HEK293 (cell line): Measurements from ENCODE around the gene MYO15B.

Experiments
- CTCF ChIA-PET: fragments of 350-600 bp; formaldehyde crosslinking; extraction: SDS; loops from one replicate; lab custom pipeline; 2021; ENCODE audit warnings: antibody characterized with exemption; lab: Yijun Ruan, JAX
- POLR2A ChIA-PET: fragments of 300-600 bp; formaldehyde crosslinking; extraction: SDS; loops from one replicate; lab custom pipeline; 2020; ENCODE audit warnings: antibody characterized with exemption, inconsistent platforms; lab: Yijun Ruan, JAX
- H3K27ac ChIP-seq: fragments of 200-500 bp; sonication (Bioruptor generic); 2 replicates; pipeline ENCODE4 v1.5.1; 2014; ENCODE audit warnings: low read depth, low read length, control low read depth, inconsistent platforms; ENCODE audit errors: extremely low read depth
- H3K36me3 ChIP-seq, 2 experiments: fragments of 200-500 bp in 1 of 2; sonication (Bioruptor generic) in 1 of 2; 1 replicate in 1 of 2; 2 replicates in 1 of 2; pipeline ENCODE4 v1.5.1; 2014 to 2017; ENCODE audit warnings: inconsistent platforms in 2 of 2, low read length in 2 of 2; ENCODE audit not compliant: control insufficient read depth in 2 of 2, insufficient read depth in 1 of 2
- H3K4me1 ChIP-seq: fragments of 200-500 bp; sonication (Bioruptor generic); 2 replicates; pipeline ENCODE4 v1.5.1; 2014; ENCODE audit warnings: mild to moderate bottlenecking, low read length, inconsistent platforms; ENCODE audit not compliant: control insufficient read depth, insufficient read depth
- H3K4me3 ChIP-seq: 2 replicates; pipeline ENCODE4 v1.5.1; 2011; ENCODE audit warnings: low read depth, mild to moderate bottlenecking, control low read depth, low read length, moderate library complexity
- H3K9me3 ChIP-seq: fragments of 200-500 bp; sonication (Bioruptor generic); 2 replicates; pipeline ENCODE4 v1.5.1; 2014; ENCODE audit warnings: low read depth, low read length, inconsistent platforms; ENCODE audit not compliant: control insufficient read depth, insufficient read depth
- BCL11A ChIP-seq: fragments of 450-650 bp; formaldehyde crosslinking; IDR thresholded peaks from 2 replicates; pipeline ENCODE4 v1.5.1; 2016; ENCODE audit warnings: low read depth, missing biosample characterization, missing genetic modification characterization
- BCL11B ChIP-seq: fragments of 450-650 bp; formaldehyde crosslinking; IDR thresholded peaks from 2 replicates; pipeline ENCODE4 v1.5.1; 2016; ENCODE audit warnings: low read depth, missing biosample characterization, missing genetic modification characterization
- GLI4 ChIP-seq: fragments of 450-650 bp; formaldehyde crosslinking; IDR thresholded peaks from 2 replicates; pipeline ENCODE4 v1.5.1; 2016; ENCODE audit warnings: missing biosample characterization, missing genetic modification characterization
- MEIS1 ChIP-seq: sonication (generic); formaldehyde crosslinking; IDR thresholded peaks from 2 replicates; pipeline ENCODE4 v1.8.1; 2022; ENCODE audit warnings: missing genetic modification reagents, mild to moderate bottlenecking, borderline replicate concordance
- SP2 ChIP-seq: fragments of 450-650 bp; formaldehyde crosslinking; IDR thresholded peaks from 2 replicates; pipeline ENCODE4 v1.5.1; 2016; ENCODE audit warnings: missing biosample characterization, missing genetic modification characterization
- YY1 ChIP-seq: fragments of 450-650 bp; formaldehyde crosslinking; IDR thresholded peaks from 2 replicates; pipeline ENCODE4 v1.5.1; 2018; ENCODE audit warnings: missing biosample characterization, missing genetic modification characterization
- ZBTB17 ChIP-seq: fragments of 450-650 bp; formaldehyde crosslinking; IDR thresholded peaks from 2 replicates; pipeline ENCODE4 v1.5.1; 2016; ENCODE audit warnings: missing biosample characterization, missing genetic modification characterization
- ZNF10 ChIP-seq: fragments of 450-650 bp; formaldehyde crosslinking; IDR thresholded peaks from 2 replicates; pipeline ENCODE4 v1.5.1; 2017; ENCODE audit warnings: missing biosample characterization, missing genetic modification characterization
- ZNF155 ChIP-seq: fragments of 450-650 bp; formaldehyde crosslinking; IDR thresholded peaks from 2 replicates; pipeline ENCODE4 v1.5.1; 2016; ENCODE audit warnings: missing biosample characterization, missing genetic modification characterization
- ZNF2 ChIP-seq: fragments of 450-650 bp; formaldehyde crosslinking; IDR thresholded peaks from 2 replicates; pipeline ENCODE4 v1.5.1; 2016; ENCODE audit warnings: missing biosample characterization, missing genetic modification characterization
- ZNF221 ChIP-seq: fragments of 450-650 bp; formaldehyde crosslinking; IDR thresholded peaks from 2 replicates; pipeline ENCODE4 v1.5.1; 2017; ENCODE audit warnings: missing biosample characterization, missing genetic modification characterization, borderline replicate concordance
- ZNF223 ChIP-seq: fragments of 450-650 bp; formaldehyde crosslinking; IDR thresholded peaks from 2 replicates; pipeline ENCODE4 v1.5.1; 2016; ENCODE audit warnings: missing biosample characterization, missing genetic modification characterization
- ZNF239 ChIP-seq: fragments of 450-650 bp; formaldehyde crosslinking; IDR thresholded peaks from 2 replicates; pipeline ENCODE4 v1.5.1; 2016; ENCODE audit warnings: missing biosample characterization, missing genetic modification characterization
- ZNF529 ChIP-seq: fragments of 450-650 bp; formaldehyde crosslinking; IDR thresholded peaks from 2 replicates; pipeline ENCODE4 v1.5.1; 2017; ENCODE audit warnings: missing genetic modification characterization, missing biosample characterization; ENCODE audit not compliant: insufficient replicate concordance
- ZNF596 ChIP-seq: fragments of 450-650 bp; IDR thresholded peaks from 2 replicates; pipeline ENCODE4 v1.5.0; 2018; ENCODE audit warnings: missing biosample characterization, mild to moderate bottlenecking, missing genetic modification characterization, moderate library complexity
- ZNF707 ChIP-seq: fragments of 450-650 bp; formaldehyde crosslinking; IDR thresholded peaks from 2 replicates; pipeline ENCODE4 v1.5.1; 2016; ENCODE audit warnings: missing biosample characterization, missing genetic modification characterization
- ZNF747 ChIP-seq: fragments of 450-650 bp; formaldehyde crosslinking; IDR thresholded peaks from 2 replicates; pipeline ENCODE4 v1.5.1; 2016; ENCODE audit warnings: missing biosample characterization, missing genetic modification characterization
- TF ChIP-seq, protein P1 (sequence below): fragments of 450-650 bp; formaldehyde crosslinking; IDR thresholded peaks from 2 replicates; pipeline ENCODE4 v1.5.1; 2016; ENCODE audit warnings: missing biosample characterization, missing genetic modification characterization
- TF ChIP-seq, protein P2 (sequence below): fragments of 450-650 bp; formaldehyde crosslinking; IDR thresholded peaks from 2 replicates; pipeline ENCODE4 v1.5.1; 2016; ENCODE audit warnings: missing biosample characterization, missing genetic modification characterization
- TF ChIP-seq, protein P3 (sequence below): fragments of 450-650 bp; formaldehyde crosslinking; IDR thresholded peaks from 2 replicates; pipeline ENCODE4 v1.5.1; 2016; ENCODE audit warnings: missing biosample characterization, missing genetic modification characterization, low read depth
- TF ChIP-seq, protein P4 (sequence below): IDR thresholded peaks from 2 replicates; pipeline ENCODE4 v1.6.1; 2011; ENCODE audit warnings: mild to moderate bottlenecking, low read depth, low read length, borderline replicate concordance
- TF ChIP-seq, protein P5 (sequence below): fragments of 450-650 bp; formaldehyde crosslinking; IDR thresholded peaks from 2 replicates; pipeline ENCODE4 v1.5.0; 2017; ENCODE audit warnings: missing biosample characterization, missing genetic modification characterization, borderline replicate concordance

The MYO15B gene

DNA sequence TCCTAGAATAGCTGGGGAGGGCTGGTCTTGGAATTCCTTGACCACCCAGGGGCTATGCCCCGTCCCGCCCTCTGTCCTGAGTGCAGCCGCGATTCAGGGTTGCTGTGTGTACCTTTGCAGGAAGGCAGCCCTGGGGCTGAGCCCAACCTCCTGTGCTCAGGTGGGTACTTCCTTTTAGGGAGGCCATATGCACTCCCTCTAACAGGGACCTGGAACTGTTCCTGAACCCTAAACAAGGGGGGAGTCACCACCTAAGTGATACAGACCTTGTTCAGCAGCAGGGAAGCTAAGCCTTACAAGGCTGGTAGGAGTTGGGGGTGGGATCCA, 37.5 kb upstream of the MYO15B start:
- POLR2A ChIA-PET, result interaction anchor here (1.2 kb wide), 1 partner anchor 261 kb away, joined by 3 read pairs; the partner anchor contains the start of gene SLC25A19
- TF ChIP-seq ZNF529 (tag by site-specific recombination) (no peak), SP2 (no peak), ZNF596 (no peak), BCL11A (tag by site-specific recombination) (no peak), ZNF239 (tag by site-specific recombination) (no peak), BCL11B (tag by site-specific recombination) (no peak), GLI4 (tag by site-specific recombination) (no peak), ZNF2 (tag by site-specific recombination) (no peak), ZNF747 (no peak), YY1 (tag by site-specific recombination) (no peak)
- TF ChIP-seq, protein P1, sequence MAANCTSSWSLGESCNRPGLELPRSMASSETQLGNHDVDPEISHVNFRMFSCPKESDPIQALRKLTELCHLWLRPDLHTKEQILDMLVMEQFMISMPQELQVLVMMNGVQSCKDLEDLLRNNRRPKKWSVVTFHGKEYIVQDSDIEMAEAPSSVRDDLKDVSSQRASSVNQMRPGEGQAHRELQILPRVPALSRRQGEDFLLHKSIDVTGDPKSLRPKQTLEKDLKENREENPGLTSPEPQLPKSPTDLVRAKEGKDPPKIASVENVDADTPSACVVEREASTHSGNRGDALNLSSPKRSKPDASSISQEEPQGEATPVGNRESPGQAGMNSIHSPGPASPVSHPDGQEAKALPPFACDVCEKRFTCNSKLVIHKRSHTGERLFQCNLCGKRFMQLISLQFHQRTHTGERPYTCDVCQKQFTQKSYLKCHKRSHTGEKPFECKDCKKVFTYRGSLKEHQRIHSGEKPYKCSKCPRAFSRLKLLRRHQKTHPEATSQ (tag by site-specific recombination), result no peak
- TF ChIP-seq, protein P2, sequence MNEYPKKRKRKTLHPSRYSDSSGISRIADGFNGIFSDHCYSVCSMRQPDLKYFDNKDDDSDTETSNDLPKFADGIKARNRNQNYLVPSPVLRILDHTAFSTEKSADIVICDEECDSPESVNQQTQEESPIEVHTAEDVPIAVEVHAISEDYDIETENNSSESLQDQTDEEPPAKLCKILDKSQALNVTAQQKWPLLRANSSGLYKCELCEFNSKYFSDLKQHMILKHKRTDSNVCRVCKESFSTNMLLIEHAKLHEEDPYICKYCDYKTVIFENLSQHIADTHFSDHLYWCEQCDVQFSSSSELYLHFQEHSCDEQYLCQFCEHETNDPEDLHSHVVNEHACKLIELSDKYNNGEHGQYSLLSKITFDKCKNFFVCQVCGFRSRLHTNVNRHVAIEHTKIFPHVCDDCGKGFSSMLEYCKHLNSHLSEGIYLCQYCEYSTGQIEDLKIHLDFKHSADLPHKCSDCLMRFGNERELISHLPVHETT (tag by site-specific recombination), result no peak
- TF ChIP-seq, protein P3, sequence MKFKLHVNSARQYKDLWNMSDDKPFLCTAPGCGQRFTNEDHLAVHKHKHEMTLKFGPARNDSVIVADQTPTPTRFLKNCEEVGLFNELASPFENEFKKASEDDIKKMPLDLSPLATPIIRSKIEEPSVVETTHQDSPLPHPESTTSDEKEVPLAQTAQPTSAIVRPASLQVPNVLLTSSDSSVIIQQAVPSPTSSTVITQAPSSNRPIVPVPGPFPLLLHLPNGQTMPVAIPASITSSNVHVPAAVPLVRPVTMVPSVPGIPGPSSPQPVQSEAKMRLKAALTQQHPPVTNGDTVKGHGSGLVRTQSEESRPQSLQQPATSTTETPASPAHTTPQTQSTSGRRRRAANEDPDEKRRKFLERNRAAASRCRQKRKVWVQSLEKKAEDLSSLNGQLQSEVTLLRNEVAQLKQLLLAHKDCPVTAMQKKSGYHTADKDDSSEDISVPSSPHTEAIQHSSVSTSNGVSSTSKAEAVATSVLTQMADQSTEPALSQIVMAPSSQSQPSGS (tag by site-specific recombination), result no peak
- CTCF ChIA-PET, result interaction anchor here (0.6 kb wide), 1 partner anchor 287 kb away, joined by 4 read pairs; no protein-coding TSS in a partner anchor
- Histone ChIP-seq H3K9me3 (no peaks in the 10 kb centered on the region), H3K36me3 (no peaks in the 10 kb centered on the region), H3K27ac (peak overlapping the region; percentile 34; the same call in 1 of the 2 replicates), H3K4me3 (no peak overlapping the region), H3K4me1 (peaks cover 10% of the 10 kb centered on the region; the same call in 1 of the 2 replicates)

DNA sequence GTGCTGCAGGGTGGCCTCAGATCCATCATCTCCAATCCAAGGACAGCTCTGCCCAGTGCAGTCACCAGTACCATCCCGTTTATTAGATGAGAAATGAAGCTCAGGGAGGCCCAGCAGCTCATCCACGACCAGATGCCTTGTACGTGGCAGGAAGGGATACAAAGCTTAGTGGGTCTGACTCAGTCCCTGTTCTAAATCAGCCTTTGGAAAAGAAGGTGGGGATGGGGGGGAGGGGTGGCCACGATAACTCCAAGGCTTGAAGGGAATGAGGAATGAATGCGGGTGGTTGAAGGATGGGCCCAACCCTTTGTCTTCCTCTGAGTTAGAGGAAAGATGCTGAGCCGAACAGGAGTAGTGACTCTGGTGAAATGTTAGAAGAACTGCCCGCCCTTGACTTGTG, 36.3 kb upstream of the MYO15B start:
- CTCF ChIA-PET, result interaction anchor here (0.6 to 2.5 kb wide), 5 partner anchors 9 to 405 kb away, joined by 3 to 12 read pairs (median 4); partner anchors contain the start of gene SMIM5
- POLR2A ChIA-PET, result no interaction called here
- Histone ChIP-seq H3K9me3 (no peaks in the 10 kb centered on the region), H3K27ac (no peak overlapping the region), H3K36me3 (no peaks in the 10 kb centered on the region), H3K4me1 (peaks cover 10% of the 10 kb centered on the region; the same call in 1 of the 2 replicates), H3K4me3 (no peak overlapping the region)
- TF ChIP-seq, protein P4, sequence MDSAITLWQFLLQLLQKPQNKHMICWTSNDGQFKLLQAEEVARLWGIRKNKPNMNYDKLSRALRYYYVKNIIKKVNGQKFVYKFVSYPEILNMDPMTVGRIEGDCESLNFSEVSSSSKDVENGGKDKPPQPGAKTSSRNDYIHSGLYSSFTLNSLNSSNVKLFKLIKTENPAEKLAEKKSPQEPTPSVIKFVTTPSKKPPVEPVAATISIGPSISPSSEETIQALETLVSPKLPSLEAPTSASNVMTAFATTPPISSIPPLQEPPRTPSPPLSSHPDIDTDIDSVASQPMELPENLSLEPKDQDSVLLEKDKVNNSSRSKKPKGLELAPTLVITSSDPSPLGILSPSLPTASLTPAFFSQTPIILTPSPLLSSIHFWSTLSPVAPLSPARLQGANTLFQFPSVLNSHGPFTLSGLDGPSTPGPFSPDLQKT, result no peak
- TF ChIP-seq ZNF223 (no peak), ZBTB17 (no peak), MEIS1 (CRISPR knock-in tag) (no peak), ZNF155 (tag by site-specific recombination) (no peak), ZNF10 (tag by site-specific recombination) (no peak), ZNF221 (tag by site-specific recombination) (no peak), ZNF707 (tag by site-specific recombination) (no peak)
- TF ChIP-seq, protein P5, sequence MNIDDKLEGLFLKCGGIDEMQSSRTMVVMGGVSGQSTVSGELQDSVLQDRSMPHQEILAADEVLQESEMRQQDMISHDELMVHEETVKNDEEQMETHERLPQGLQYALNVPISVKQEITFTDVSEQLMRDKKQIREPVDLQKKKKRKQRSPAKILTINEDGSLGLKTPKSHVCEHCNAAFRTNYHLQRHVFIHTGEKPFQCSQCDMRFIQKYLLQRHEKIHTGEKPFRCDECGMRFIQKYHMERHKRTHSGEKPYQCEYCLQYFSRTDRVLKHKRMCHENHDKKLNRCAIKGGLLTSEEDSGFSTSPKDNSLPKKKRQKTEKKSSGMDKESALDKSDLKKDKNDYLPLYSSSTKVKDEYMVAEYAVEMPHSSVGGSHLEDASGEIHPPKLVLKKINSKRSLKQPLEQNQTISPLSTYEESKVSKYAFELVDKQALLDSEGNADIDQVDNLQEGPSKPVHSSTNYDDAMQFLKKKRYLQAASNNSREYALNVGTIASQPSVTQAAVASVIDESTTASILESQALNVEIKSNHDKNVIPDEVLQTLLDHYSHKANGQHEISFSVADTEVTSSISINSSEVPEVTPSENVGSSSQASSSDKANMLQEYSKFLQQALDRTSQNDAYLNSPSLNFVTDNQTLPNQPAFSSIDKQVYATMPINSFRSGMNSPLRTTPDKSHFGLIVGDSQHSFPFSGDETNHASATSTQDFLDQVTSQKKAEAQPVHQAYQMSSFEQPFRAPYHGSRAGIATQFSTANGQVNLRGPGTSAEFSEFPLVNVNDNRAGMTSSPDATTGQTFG (tag by site-specific recombination), result no peak
